ENCODE data around the gene GANAB. TPM values are rescaled to one million over a fixed set of nuclear protein-coding genes. Genes with fewer than 3 reads are reported as not detected.
A peak's percentile ranks its signal among the peaks of the same experiment; 100 is the strongest.

Gene GANAB
- total and polyA plus RNA-seq, 4 donors: 45.2 to 209 (median 148) TPM

GRCh38 chr11:62687508-62688396, 41.3 kb upstream of the GANAB start:
- TF ChIP-seq EGR1 (IDR thresholded peaks at IDR 0.05; ENCODE audit: low read depth in 2 of 2) (no peak), HNF4A (conservative IDR thresholded peaks at IDR 0.05) (no peak), MAX (IDR thresholded peaks at IDR 0.05) (no peak), YY1 (IDR thresholded peaks at IDR 0.05) (no peak), CTCF (IDR thresholded peaks at IDR 0.05; ENCODE audit: low read depth, low read length, missing input control) (no peak), GABPA (IDR thresholded peaks at IDR 0.05 in 1 of 2, conservative IDR thresholded peaks at IDR 0.05 in 1 of 2) (no peak), TAF1 (conservative IDR thresholded peaks at IDR 0.05) (no peak), RXRA (IDR thresholded peaks at IDR 0.05) (no peak), JUND (IDR thresholded peaks at IDR 0.05) (no peak), HNF4G (IDR thresholded peaks at IDR 0.05) (no peak)
- WGBS: 33% methylated on average over 74 of the region's 74 CpGs
- no peak for DNase-seq (ENCODE audit: low spot score)
- Histone ChIP-seq H3K9me3 (ENCODE audit: control insufficient read depth in 4 of 4, low read length in 3 of 4) (no peaks in the 10 kb centered on the region), H3K4me3 (ENCODE audit: low read depth in 1 of 3, low read length in 3 of 3) (peak overlapping the region in 1 of 3 donors; percentile 27), H3K27me3 (ENCODE audit: control insufficient read depth in 4 of 4, insufficient read depth in 4 of 4, low read length in 3 of 4) (no peaks in the 10 kb centered on the region), H3K27ac (ENCODE audit: low read depth in 1 of 2, low read length in 2 of 2) (no peak overlapping the region), H3K9ac (ENCODE audit: low read depth in 1 of 2, low read length in 2 of 2) (no peak overlapping the region), H3K36me3 (ENCODE audit: control insufficient read depth in 4 of 4, insufficient read depth in 3 of 4, low read depth in 1 of 4, low read length in 3 of 4) (peaks cover 6 to 22% (median 17%) of the 10 kb centered on the region in 4 donors), H3K4me1 (ENCODE audit: control insufficient read depth in 4 of 4, insufficient read depth in 4 of 4, low read length in 3 of 4) (peaks cover 0 to 8% (median 3%) of the 10 kb centered on the region in 4 donors)

- Histone ChIP-seq H3K9me3 (ENCODE audit: control insufficient read depth in 4 of 4, low read length in 3 of 4) (no peaks in the 10 kb centered on the region), H3K4me3 (ENCODE audit: low read depth in 1 of 3, low read length in 3 of 3) (no peak overlapping the region), H3K4me1 (ENCODE audit: control insufficient read depth in 4 of 4, insufficient read depth in 4 of 4, low read length in 3 of 4) (peaks cover under 1 to 21% (median 15%) of the 10 kb centered on the region in 4 donors), H3K36me3 (ENCODE audit: control insufficient read depth in 4 of 4, insufficient read depth in 3 of 4, low read depth in 1 of 4, low read length in 3 of 4) (peaks cover 0 to under 1% (median 0%) of the 10 kb centered on the region in 4 donors), H3K27ac (ENCODE audit: low read depth in 1 of 2, low read length in 2 of 2) (no peak overlapping the region), H3K27me3 (ENCODE audit: control insufficient read depth in 4 of 4, insufficient read depth in 4 of 4, low read length in 3 of 4) (no peaks in the 10 kb centered on the region), H3K9ac (ENCODE audit: low read depth in 1 of 2, low read length in 2 of 2) (no peak overlapping the region)
- no peak for DNase-seq (ENCODE audit: low spot score)
- WGBS: 72% methylated on average over 7 of the region's 7 CpGs
- no peak for TF ChIP-seq FOXA1 (IDR thresholded peaks at IDR 0.05)
- no peak for TF ChIP-seq JUND (IDR thresholded peaks at IDR 0.05)
- no peak for TF ChIP-seq REST (IDR thresholded peaks at IDR 0.05)
- no peak for TF ChIP-seq HNF4A (conservative IDR thresholded peaks at IDR 0.05)
- no peak for TF ChIP-seq FOXA2 (IDR thresholded peaks at IDR 0.05)
- no peak for TF ChIP-seq GABPA (IDR thresholded peaks at IDR 0.05 in 1 of 2, conservative IDR thresholded peaks at IDR 0.05 in 1 of 2)
Observed at GRCh38 chr11:62682518-62682917, 36.1 kb upstream of the GANAB start.
